T-helper 9 cell (primary cell): ENCODE measurements around the gene PFDN1.
A peak's percentile ranks its signal among the peaks of the same experiment; 100 is the strongest.

Experiments used
- DNase-seq: peaks from one replicate; pipeline ENCODE4 v3.0.0-alpha.2; 2020

The PFDN1 gene

GRCh38 chr5:140295414-140295813 lies 7.5 kb downstream of the PFDN1 start:
- no peak for DNase-seq

GRCh38 chr5:140294753-140295152 lies 8.1 kb downstream of the PFDN1 start:
- no peak for DNase-seq

GRCh38 chr5:140293849-140294100 lies 9.1 kb downstream of the PFDN1 start:
- DNase-seq = no peak

- DNase-seq = no peak
These were observed 9.6 kb downstream of the PFDN1 start for GRCh38 chr5:140293091-140293848.

GRCh38 chr5:140292212-140293036 lies 10.5 kb downstream of the PFDN1 start:
- DNase-seq = no peak

GRCh38 chr5:140287801-140288521 lies 14.9 kb downstream of the PFDN1 start:
- DNase-seq = no peak

GRCh38 chr5:140286424-140286823 lies 16.5 kb downstream of the PFDN1 start:
- no peak for DNase-seq

- DNase-seq = no peak
These were observed 18.9 kb downstream of the PFDN1 start for GRCh38 chr5:140284013-140284412.

GRCh38 chr5:140282266-140282665 lies 20.6 kb downstream of the PFDN1 start:
- DNase-seq = no peak

GRCh38 chr5:140275837-140276236 lies 27.1 kb downstream of the PFDN1 start:
- DNase-seq = no peak

GRCh38 chr5:140273401-140273877 lies 29.5 kb downstream of the PFDN1 start:
- no peak for DNase-seq

GRCh38 chr5:140270008-140270407 lies 32.9 kb downstream of the PFDN1 start:
- DNase-seq = no peak

GRCh38 chr5:140267559-140268018 lies 35.3 kb downstream of the PFDN1 start:
- DNase-seq = no peak

GRCh38 chr5:140267201-140267540 lies 35.7 kb downstream of the PFDN1 start:
- no peak for DNase-seq

GRCh38 chr5:140266471-140267200 lies 36.3 kb downstream of the PFDN1 start:
- DNase-seq = no peak

- no peak for DNase-seq
These were observed 37.1 kb downstream of the PFDN1 start for GRCh38 chr5:140265845-140266244.

GRCh38 chr5:140262839-140263238 lies 40.1 kb downstream of the PFDN1 start:
- no peak for DNase-seq

GRCh38 chr5:140262221-140262620 lies 40.7 kb downstream of the PFDN1 start:
- DNase-seq = no peak

GRCh38 chr5:140261403-140262171 lies 41.3 kb downstream of the PFDN1 start:
- DNase-seq = peak; percentile 21

GRCh38 chr5:140260089-140260656 lies 42.7 kb downstream of the PFDN1 start:
- DNase-seq = no peak

GRCh38 chr5:140259500-140259899 lies 43.4 kb downstream of the PFDN1 start:
- no peak for DNase-seq

- no peak for DNase-seq
These were observed 44.0 kb downstream of the PFDN1 start for GRCh38 chr5:140258873-140259272.
